HG03159 (cell line): Measurements from ENCODE around the gene ABCC1.
"Not testable (repeated sequence)": the region's sequence is repeated elsewhere in the genome, so short reads cannot be mapped to it uniquely, and the experiment has no call there.

Experiments
- ATAC-seq: cut with Tn5 transposase; IDR thresholded peaks from one replicate; pipeline ENCODE4 v1.9.1; 2021; ENCODE audit warnings: mild to moderate bottlenecking, moderate library complexity; ENCODE audit not compliant: unreplicated experiment

The ABCC1 gene

GRCh38 chr16:16172991-16173390, 223.6 kb downstream of the ABCC1 start:
- ATAC-seq: no peak

GRCh38 chr16:16175296-16175695, 225.9 kb downstream of the ABCC1 start:
- ATAC-seq: no peak

DNA sequence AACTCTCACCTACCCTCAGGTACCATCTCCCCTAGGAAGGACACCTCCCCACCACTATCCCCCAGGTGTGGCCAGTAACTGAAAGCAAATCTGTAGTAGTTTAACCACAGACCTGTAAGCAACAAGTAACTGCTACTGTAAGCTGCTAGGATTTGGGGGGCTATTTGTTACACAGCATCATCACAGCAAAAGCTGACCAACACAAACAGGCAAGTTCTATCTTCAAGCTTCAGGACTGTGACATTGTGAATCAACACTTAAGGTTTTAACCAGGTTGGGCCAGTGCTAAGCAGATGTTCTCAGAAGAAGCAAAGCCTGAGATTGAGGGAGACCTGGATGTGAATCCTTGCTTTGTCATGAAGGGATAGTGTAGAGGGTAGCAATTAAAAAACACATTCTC, 226.9 kb downstream of the ABCC1 start:
- no peak for ATAC-seq

GRCh38 chr16:16178455-16179162, 229.2 kb downstream of the ABCC1 start:
- ATAC-seq: no peak

- not testable (repeated sequence) for ATAC-seq
Observed at GRCh38 chr16:16181748-16182147, 232.3 kb downstream of the ABCC1 start.

- ATAC-seq: no peak
Observed at GRCh38 chr16:16182918-16183317, 233.5 kb downstream of the ABCC1 start.

- ATAC-seq: no peak
Observed at GRCh38 chr16:16183562-16183961, 234.1 kb downstream of the ABCC1 start.

- no peak for ATAC-seq
Observed at GRCh38 chr16:16184594-16184993, 235.2 kb downstream of the ABCC1 start.

GRCh38 chr16:16185095-16185494, 235.7 kb downstream of the ABCC1 start:
- no peak for ATAC-seq

- ATAC-seq: no peak
Observed at GRCh38 chr16:16186820-16187219, 237.4 kb downstream of the ABCC1 start.

DNA sequence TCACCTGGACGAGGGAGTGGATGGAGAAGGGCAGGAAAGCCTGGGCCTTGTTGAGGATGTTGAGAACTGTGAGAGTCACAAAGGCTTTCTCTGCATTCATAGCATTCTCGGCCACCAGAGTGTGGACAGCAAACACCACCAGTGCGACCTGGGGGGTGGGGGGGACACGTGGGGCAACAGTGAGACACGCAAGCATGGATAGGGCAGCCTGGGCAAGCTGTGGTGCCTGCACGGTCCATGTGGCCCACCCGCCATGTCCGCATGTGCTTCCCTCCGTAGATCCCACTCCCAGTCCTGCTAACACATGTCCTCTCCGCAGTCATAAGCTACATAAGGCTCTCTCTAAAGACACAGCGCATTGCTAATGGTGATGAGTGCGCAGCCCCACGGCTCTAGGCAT, 239.4 kb downstream of the ABCC1 start:
- no peak for ATAC-seq

- ATAC-seq: no peak
Observed at GRCh38 chr16:16189842-16190241, 240.4 kb downstream of the ABCC1 start.

- no peak for ATAC-seq
Observed at GRCh38 chr16:16190546-16190945, 241.1 kb downstream of the ABCC1 start.

GRCh38 chr16:16190966-16191365, 241.6 kb downstream of the ABCC1 start:
- ATAC-seq: not testable (repeated sequence)

GRCh38 chr16:16191493-16192167, 242.2 kb downstream of the ABCC1 start:
- ATAC-seq: no peak
